NCI-H1694 (cell line): ENCODE results near the gene HOXA2.

ENCODE experiments used
- DNase-seq: peaks from one replicate; lab custom pipeline; 2025; lab: John Stamatoyannopoulos, UW

Gene HOXA2

GRCh38 chr7:27102581-27103442 lies at the start of gene HOXA2:
HOXA2 (minus strand) TSS chr7:27102683; CDS start chr7:27102500, 183 bp downstream.
- DNase-seq, result no peak

DNA sequence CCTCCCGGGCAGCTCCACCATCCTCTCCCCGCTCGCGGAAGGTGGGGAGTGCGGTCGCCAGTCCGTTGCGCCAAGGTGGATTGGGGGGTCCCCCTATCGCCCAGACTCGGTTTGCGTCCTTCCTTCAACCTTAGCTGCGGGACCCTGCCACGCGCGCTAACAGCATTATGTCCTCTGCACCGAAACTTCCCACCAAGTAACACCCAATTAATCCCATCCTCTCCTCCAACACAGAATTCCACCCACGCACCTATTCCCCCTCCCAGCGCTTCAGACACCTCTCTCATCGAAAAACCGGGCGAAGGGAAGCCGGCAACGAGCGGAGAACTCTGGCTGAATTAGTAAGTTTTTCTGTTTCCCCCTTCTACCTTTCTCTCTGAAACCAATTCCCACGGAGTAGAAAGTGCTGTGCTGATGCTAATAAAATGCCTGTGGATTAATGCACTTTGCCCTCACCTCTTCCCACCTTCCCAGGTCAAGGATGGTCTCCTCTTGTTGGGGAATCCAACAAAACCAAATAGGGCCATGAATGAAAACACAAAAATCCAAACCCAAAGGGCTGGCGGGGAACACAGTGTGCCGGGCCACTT lies 49.0 kb upstream of the HOXA2 start:
- DNase-seq, result no peak

GRCh38 chr7:27150568-27151340 lies 48.3 kb upstream of the HOXA2 start:
- peak; percentile 43 for DNase-seq

GRCh38 chr7:27149842-27150567 lies 47.5 kb upstream of the HOXA2 start:
- no peak for DNase-seq

GRCh38 chr7:27148756-27149641 lies 46.5 kb upstream of the HOXA2 start:
- no peak for DNase-seq

GRCh38 chr7:27148031-27148755 lies 45.7 kb upstream of the HOXA2 start:
- DNase-seq, result no peak

DNA sequence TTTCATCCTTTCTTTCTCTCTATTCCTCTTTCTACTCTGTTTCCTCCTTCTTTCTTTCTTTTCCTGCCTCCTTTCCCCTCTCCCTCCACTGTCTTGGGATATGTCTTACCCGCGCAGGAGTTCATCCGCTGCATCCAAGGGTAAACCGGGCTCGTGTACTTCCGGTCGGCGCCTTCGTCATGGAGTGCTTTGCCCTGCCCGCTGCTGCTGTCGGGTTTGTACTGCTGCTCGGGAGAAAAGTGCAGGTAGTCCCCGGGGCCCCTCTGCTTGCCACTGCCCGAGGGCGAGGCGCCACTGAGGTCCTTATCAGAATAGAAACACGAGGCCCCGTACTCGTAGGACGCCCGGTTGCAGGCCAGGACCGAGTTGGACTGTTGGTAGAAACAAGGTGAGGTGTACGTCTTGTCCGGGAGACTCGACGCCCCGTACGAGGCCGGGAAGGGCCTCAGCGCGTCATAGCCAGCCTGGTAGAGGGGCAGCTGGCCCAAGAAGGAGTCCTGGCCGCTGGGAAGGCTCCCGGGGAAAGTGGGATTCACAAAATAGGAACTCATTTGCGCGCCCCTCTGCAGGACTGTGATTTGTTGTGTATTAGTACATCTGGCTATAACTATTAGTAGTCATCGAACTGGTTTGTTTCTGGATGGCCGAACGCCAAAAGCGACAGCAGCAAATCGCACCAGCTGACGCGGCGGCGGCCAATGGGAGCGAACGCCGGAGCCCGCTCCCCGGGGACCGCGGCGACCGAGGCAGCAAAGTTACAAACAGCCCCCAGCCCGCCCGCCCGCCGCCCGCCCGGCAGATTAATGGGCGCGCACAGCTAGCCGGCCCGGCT lies 44.9 kb upstream of the HOXA2 start, which contains the start of gene HOXA6:
HOXA6 (minus strand) TSS at position 576 of the 832 bp plus-strand sequence; CDS start at position 551, 25 bp downstream.
- DNase-seq, result no peak

DNA sequence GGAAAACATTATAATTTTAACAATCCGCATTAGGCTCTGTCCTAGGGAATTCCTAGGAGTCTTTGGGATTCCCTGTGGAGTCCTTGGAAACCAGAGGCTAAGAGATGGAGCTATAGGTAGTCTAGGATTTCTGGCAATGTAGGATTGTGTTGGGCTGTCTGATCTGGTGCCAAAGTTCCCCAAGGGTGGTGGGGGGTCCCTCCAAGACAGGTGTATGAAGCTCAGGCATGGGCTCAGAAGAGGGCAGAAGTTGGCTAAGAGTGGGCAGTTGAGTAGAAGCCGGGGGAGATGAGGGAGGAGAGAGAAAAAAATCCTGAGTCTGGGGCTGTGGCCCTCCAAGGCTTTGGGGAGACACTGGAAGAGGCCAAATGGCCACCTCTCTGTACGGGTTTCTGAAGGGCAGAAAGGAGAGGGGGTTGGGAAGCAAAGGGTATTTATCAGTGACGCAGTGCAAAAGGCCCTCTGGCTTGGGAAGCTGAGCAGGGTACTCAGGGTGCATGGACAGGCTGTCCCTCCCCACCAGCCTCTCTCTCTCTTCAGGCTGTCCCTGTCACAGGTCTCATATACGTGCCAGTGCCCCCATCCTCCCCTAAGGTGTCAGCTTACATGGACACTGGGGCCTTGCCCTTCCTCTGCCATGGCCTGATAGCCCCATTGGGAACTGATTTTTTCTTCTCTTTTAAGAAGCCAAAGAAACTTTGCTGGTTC lies 44.2 kb upstream of the HOXA2 start:
- no peak for DNase-seq

- no peak for DNase-seq
These were observed 43.5 kb upstream of the HOXA2 start for GRCh38 chr7:27145914-27146412.

GRCh38 chr7:27145165-27145913 lies 42.9 kb upstream of the HOXA2 start:
- no peak for DNase-seq

DNA sequence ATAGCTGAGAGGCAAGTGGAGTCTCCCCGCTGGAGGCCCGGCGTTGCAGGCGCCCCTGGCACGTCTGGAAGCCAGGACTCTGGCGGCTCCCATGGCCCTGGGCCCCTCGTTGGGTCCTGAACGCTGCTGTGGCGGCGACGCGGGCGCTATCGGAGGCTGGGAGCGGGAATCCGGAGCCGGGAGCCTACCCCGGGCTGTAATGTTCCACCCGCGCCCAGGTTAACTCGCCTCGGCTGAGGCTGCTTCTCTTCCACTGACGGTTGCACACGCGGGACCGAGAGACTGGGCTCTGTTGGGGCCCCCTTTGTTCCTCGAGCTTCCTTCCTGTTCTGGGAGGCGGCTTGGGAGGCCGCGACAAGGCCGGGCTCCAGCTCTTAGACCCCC lies 42.3 kb upstream of the HOXA2 start:
- DNase-seq, result no peak

- DNase-seq, result no peak
These were observed 41.7 kb upstream of the HOXA2 start for GRCh38 chr7:27143950-27144780.

DNA sequence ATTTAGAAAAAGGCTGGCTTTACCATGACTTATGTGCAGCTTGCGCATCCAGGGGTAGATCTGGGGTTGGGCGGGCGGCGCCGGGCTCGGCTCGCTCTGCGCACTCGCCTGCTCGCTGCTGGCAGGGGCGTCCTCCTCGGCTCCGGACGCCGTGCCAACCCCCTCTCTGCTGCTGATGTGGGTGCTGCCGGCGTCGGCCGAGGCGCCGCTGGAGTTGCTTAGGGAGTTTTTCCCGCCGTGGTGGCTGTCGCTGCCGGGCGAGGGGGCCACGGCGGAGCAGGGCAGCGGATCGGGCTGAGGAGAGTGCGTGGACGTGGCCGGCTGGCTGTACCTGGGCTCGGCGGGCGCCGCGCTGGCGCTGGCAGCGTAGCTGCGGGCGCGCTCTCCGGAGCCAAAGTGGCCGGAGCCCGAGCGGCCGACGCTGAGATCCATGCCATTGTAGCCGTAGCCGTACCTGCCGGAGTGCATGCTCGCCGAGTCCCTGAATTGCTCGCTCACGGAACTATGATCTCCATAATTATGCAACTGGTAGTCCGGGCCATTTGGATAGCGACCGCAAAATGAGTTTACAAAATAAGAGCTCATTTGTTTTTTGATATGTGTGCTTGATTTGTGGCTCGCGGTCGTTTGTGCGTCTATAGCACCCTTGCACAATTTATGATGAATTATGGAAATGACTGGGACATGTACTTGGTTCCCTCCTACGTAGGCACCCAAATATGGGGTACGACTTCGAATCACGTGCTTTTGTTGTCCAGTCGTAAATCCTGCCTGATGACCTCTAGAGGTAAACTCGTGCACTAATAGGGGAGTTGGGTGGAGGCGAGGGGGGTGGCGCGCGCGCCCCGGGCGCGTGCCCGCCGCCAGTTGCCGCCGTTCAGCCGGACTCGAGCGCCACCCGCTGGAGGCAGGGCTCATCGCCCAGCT lies 40.8 kb upstream of the HOXA2 start, which contains the start of gene HOXA5:
HOXA5 (minus strand) TSS at position 659 of the 927 bp plus-strand sequence; CDS start at position 585, 74 bp downstream.
- DNase-seq, result no peak

DNA sequence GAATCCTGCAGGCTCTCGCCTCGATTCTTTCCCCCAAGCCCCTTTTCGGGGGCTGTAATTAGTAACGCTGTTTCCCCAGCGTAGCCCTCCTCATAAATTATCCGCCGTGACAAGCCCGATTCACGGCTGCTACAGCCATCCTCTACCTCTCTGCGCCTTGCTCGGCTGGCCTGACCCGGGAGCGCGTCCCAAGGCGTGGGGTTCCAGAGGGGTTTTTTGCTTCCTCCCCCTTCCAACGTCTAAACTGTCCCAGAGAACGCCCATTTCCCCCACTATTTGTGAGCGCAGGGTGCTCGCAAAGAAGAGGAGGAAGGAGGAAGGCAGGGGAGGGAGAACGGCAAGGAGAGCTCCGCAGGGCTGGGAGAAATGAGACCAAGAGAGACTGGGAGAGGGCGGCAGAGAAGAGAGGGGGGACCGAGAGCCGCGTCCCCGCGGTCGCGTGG lies 40.1 kb upstream of the HOXA2 start:
- DNase-seq, result no peak

GRCh38 chr7:27141923-27142579 lies 39.6 kb upstream of the HOXA2 start:
- no peak for DNase-seq
